GM19240 (cell line): ENCODE measurements around the gene PTPRJ.
"Not testable (repeated sequence)": the region's sequence is repeated elsewhere in the genome, so short reads cannot be mapped to it uniquely, and the experiment has no call there.

ENCODE experiments used
- DNase-seq: peaks from one replicate; pipeline ENCODE4 v3.0.0; 2011; ENCODE audit warnings: low spot score; ENCODE audit not compliant: insufficient read length

PTPRJ gene

DNA sequence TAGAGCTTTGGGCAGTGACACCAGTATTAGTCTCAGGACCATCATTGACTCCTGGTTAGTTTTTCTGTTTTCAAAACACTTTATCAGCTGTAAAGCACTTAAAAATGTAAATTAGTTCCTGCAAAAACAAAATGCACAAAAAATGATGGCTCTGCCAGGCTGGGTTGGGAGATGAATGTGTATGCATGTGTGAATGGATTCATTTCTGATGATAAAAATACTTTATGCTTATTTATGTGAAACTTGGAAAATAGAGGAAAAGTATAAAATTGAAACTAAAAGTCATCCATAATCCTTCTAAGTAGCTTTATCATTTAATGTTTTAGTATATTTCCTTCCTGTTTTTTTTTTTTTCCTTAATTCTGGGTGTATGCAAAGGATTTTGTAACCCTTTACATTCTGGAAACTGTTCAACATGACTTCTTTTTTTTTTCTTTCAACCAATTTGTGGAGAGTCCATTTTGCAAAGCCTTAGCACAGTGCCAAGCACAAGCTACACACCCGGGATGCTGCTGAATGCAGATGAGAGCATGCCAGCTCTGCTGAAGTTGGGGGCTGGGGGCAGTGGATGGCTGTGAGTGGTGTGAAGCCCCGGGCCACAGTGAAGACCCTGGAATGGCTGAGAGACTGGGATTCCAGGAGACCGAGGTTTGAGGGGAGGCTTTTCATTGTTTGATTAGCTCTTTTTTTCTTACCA is 37.6 kb downstream of the PTPRJ start:
- no peak for DNase-seq

DNA sequence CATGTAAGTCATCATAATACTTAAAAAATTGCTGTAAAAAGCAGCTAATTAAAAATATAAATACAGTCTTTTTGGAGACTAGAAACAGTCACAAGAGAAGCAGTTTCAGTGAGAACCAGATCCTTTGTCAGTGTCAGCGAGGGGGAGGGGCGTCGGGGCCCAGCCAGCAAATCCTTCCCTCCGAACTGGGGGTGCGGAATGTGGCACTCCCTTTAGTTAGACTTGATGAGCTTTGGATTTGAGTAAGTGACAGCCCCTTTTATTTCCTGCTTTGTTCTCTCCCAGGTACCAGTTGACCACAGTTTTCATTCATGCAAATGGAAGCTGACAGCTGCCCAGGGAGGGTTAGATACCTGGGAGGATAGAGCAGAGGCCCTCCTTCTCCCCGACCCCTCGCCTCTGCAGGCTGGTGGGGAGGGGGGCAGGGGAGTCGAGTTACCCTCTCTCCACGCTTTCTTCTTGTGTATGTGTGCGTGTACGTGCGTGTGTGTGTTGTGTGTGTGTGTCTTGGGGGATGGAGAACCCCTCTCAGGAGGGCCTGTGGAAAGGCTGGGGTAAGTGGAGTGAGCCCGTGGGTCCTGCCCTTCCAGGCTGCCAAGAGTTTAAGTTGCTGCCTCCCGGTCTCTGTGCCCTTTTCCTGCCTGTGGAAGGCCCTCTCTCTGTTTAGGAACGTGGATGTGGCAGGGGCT is 38.3 kb downstream of the PTPRJ start:
- no peak for DNase-seq

DNA sequence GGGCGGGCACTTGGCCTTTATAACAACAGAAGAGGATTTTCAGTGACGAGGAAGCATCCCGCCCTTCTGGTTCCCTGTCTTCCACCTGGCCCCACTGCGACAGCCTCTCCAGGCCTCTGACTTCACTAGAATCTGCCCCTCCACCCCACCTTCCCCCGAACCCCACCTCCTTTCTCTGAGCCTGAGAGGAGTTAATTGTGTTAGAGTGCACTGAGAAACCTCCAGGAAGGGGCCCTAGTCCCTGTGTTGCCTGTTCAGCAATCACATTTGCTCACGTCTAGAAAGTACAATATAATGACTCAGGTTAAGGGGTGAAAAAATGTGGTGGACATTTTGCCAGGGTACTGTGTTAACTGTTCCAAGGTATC is 38.8 kb downstream of the PTPRJ start:
- DNase-seq: no peak

DNA sequence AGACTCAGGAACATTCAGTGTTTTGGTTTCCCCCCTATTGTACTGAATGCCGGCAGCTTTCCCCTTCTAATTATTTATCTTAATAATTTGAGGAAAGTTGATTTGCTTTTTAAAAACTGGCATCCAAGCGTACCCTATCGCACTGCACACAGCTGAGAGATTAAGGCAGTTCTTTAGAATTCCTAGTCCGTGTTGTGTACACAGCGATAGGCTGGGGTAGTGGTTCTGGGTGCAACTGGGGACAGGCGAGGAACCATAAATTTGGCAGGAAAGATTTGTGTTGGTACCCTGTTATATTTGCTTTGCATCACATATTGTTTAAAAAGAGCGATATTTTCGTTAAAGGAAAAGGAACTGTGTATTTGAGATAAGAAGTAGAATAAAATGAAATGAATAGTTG is 39.2 kb downstream of the PTPRJ start:
- no peak for DNase-seq

DNA sequence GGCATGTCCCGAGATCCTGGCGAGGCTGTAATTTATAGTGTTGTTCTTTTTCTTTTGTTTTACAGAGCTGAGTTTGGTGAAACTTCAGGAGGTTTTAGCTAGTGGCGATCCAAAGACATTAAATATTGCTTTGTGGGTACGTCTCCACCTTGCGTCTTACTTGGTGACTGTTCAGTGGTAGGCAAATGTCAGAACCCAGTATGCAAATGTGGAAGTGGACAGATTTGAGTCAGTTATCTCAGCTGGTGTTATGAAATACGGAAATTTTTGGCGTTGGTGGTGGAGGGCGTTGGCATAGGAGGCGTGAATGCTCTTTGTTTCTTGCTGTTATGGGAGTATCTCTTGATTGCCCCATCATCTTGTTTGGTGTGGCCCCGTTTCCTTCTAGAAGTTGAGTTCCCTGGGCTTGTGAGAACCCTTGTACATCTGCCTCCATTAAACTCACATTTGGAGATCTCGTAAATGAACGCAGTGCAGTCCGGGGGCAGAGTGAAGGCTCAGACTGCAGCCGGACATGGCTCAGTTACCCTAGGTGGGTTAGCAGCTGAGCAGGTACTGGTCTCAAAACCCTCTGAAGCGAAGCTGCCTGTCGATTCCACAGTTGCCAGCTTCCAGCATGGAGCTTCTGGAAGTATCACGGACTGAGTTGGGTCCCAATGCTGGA is 39.9 kb downstream of the PTPRJ start:
- DNase-seq: no peak

DNA sequence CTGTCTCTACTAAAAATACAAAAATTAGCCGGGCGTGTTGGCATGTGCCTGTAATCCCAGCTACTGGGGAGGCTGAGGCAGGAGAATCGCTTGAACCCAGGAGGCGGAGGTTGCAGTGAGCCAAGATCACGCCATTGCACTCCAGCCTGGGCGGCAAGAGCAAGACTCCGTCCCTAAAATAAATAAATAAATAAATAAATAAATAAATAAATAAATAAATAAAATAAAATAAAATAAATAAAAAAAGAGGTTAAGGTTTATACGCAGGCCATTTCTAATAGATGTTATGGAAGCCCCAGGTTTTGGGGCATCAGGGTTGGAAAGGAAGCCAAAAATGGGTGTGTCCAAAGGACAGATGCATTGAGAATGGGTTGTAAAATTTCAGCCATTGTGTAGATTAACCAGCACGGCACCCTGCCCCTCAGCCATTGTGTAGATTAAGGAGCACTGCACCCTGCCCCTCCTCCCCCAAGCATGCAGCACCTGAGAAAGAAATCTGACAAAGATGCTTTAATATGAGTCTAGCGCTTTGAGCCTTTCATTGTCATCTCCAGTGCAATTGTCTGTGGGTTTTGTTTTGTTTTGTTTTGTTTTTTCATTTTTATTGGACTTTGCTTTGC is 41.0 kb downstream of the PTPRJ start:
- not testable (repeated sequence) for DNase-seq

DNA sequence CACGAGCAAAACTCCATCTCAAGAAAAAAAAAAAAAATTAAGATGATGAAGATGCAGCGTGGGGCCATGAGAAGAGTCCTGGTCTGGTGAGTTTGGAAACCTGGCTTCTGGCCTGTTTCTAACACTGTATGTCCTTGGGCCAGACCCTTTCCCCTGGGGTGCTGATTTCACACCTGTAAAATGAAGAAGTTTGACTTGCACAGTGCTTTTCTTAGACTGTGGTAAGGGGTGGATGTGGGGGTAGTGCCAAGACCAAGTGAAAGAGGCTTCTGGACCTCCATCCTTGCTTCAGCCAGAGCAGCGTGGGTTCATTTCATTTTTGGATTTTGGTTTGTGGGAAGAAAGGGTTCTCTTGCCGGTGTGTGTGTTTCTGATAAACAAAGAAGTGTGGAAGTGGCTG is 42.1 kb downstream of the PTPRJ start:
- no peak for DNase-seq

DNA sequence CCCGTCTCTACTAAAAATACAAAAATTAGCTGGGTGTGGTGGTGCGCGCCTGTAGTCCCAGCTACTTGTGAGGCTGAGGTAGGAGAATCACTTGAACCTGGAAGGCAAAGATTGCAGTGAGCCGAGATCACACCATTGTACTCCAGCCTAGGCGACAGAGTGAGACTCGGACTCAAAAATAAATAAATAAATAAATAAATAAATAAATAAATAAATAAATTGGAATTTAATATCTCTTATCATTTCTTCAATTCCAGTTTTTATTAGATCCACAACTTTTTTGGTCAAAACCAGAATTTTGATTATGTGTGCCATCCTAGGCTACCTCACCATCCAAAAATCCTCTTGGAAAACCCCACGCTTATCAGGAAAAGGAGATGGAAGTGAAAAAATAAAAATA is 43.2 kb downstream of the PTPRJ start:
- not testable (repeated sequence) for DNase-seq

DNA sequence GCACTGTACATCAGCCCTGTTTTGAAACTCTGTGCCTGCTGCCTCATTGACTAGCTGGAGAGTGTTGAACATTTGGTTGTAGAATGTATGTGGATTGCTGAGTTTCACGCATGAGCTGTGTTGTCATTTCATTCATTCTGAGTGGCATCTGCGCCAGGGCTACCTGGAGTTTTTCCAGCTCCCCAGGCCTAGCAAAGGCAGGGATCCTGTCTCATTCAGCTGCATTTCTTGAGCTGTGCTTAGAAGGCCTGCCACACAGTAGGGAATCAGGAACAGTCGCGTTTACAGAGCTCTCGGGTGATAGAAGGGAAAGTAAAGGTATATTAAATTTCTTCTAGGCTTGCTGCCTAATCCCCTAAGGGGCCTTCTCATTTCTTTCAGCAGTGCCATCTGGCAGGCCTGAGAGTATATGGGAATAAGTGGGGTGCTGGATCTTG is 44.3 kb downstream of the PTPRJ start:
- no peak for DNase-seq

DNA sequence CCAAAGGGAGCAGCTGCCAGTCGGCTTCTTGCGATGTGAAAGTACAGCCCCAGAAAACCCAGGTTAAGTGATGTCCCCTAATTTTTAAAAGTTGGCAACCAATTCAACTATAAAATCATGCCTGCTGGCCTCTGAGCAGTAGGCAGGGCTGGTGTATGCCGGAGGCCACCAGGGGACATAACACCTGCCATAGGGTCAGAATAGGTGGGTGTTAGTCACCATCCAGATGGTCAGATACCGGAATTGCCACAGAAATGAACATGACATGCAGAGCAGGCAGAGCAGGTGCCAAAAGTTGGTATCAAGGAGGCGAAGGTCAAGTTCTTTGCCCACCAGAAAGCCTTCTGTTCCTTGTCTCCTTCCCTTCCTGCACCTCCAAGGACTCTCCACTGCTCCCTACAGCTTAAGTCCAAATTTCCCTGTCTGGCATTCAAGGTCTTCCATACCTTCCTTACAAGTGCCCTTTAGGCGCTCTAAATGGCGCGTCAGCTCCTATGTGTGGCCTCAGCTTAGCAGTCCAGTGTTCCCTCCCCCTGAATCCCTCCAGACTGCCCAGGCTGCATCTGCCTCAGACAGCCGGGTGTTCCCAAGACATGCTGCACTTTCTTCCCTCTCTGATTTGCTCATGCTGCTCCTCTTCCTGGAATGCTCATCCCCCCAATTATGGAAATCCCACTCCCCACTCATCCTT is 45.1 kb downstream of the PTPRJ start:
- DNase-seq: no peak

DNA sequence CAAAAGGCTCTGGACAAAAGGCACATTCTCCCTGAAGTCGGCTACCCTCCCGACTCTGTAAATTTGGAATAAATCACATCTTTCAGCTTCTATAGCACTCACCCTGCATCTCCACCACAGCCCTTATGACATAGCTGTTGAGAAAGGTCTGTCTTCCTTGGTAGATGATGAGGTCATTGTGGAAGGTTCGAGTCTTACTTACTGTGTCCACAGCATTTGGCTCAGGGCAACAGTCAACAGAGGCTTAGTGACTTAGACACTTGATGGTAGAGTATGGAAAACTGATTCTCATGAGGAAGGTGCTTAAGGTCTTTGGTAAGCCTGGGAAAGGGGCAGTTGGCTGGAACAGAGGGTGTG is 45.6 kb downstream of the PTPRJ start:
- DNase-seq: no peak

DNA sequence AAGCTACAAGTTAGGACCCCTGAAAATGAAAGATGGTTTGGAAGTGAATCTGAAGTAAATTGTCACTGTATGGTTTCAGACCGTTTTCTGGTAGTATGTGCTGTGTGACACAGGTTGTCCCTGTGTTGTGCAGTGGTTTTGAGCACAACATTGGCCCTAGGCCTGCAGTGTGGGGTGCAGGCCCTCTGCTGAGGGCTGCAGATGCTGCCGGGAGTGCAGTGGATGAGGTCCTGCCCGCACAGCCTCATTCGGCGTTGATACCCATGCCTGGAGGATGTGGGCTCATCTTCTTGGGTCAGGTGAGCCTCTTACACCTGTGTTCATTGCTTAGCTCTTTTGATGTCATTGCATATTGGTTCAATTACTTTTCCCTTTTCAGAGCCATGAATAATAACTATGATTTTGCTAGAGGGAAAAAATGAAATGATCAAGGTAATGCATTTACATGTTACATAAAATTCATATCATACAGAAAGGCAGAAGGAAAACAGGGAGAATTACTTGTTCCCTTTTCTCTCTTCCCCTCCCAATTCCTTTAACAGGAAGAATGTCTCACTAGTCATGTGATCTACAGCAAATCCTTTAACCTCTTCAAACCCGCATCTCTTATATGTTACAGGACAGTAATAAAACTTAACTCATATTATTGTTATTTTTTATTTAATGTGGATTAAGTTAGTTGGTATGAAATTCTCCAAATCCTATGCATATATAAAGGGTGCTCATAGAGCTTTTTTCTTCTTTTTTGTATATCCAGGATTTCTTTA is 48.7 kb downstream of the PTPRJ start:
- no peak for DNase-seq

DNA sequence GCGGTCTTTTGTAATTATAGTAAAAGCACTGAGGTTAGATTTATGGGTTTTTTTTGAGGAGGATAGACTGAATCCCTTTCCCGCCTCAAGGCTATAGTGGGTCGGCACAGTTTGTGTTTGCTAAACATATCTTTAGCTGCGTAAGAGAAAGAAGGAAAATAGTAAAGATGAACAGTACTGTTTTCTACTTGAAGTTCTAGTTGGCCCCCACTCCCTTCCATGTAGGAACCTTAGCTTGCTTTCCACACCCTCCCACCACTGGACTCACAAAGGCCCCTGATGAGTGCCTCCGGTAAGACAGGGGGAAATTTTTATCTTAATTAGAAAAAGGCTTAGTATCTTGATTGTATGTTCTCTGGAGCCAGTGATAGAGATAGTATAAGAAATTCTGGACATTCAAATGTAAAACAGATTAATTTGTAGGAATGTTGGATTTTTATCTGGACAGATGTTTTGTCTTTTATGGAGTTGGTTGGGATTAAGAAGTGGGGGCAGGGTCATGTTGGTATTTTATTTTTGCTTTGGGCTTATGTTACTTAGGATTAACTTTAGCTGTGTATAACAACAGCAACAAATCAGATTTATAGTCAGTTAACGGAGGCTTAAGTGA is 49.4 kb downstream of the PTPRJ start:
- no peak for DNase-seq

DNA sequence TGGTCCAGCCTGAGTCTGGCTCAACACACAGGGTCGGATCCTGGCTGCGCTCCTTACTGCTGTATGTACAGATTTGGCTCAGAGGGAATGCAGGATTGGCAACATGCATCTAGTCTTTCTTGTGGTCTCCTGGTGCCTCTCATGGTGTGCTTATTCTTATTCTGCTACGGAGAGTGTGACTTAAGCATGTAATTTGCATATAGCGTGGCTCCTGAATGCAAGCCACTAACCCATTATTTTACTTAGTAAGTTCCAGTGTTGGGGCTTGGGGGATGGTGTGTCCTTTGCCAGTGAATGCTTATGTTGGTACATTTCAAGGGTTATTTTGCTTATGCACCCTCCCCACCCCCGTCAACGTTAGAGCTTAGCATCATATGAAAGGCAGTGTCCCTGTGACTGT is 51.2 kb downstream of the PTPRJ start:
- DNase-seq: no peak

DNA sequence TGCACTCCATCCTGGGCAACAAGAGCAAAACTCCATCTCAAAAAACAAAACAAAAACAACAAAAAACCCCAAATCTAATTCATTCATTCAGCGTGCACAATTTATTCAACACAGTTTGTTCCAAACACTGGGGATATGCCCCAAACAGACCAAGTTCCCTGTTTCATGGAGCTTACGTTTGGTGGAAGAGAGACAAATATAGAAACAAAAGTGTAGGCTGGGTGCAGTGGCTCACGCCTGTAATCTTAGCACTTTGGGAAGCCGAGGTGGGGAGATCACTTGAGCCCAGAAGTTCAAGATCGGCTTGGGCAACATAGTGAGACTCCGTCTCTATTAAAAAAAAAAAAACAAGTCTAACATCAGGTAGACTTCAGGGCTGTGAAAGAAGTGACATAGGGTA is 52.4 kb downstream of the PTPRJ start:
- DNase-seq: no peak

DNA sequence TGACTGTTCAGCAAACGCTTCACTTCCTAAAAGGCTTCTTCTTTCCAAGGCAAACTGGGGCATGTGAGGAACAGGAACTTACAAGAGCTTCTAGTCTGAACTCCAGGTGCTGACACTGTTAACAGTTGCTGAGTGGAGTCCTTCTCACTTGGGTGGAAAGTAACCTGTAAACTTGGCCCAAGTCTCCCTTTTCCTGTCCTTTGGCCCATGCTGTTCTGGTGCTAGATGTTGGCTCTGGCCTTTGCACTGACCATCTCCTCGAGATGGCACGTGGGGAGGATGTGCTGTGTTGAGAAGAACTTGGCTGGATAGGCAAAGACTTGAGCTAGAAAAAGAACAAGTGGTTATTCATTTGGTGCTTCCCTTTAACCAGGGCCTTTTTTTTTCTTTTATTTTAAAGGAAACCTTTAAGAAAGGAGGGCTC is 53.6 kb downstream of the PTPRJ start:
- DNase-seq: no peak

DNA sequence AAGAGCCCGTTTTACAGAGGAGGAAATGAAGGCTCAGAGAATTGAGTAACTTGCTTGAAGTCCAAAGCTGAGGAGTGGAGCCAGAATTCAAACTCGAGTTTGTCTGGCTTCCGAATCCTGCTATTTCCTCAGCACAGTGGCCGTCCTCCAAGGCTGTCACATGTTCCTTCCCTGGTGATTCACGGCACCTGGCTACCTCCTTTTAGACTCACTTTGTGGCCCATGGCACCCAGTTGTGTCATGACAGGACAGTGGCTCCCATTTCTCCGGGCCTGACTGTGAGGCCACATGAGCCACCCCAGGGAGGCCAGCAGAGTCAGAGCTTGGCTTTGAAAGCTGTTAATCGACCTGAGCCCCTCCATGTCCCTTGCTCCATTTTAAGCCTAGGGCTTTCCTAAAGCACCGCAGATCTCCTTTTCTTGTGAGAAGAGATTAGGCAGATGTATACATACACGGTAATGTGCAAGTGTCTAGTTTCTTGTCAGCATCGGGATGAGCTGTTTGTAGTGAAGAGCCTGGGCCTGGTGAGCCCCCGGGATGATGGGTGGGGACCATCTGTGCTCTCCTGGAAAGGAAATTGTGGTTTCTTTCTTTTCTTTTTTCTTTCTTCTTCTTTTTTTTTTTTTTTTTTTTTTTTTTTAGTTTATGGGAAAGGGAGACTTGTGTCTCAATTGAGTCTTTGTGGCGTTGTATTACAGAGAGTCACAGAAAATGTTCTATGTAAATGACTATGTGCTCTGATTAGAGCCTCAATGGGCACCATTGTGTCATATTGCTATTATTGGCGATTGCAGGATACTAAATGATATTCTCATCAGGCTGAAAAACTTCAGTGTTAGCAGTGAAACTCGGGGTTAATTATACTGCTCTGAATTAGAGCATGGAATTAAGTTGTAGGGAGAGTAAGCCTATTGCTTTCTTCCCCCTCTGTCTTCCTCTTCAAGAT is 54.8 kb downstream of the PTPRJ start:
- DNase-seq: no peak

DNA sequence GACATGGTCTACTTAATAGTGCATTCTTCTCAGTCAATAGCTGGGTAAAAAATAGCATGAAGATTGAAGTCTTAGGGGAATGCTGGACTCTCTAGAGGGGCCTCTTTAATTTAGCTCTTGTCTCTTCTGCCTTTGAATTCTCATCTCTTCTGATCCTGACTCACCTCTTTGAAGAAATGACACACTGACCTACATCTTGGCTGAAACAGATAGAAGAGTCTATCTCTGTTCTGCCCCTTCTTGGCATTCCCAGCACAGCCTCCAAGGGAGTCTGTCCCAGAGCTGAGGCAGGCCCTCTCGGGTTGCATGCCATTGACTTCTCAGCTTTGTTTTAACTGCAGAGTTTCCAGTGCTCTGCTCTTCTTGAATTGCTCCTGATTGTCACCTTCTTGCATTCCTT is 55.7 kb downstream of the PTPRJ start:
- DNase-seq: no peak

DNA sequence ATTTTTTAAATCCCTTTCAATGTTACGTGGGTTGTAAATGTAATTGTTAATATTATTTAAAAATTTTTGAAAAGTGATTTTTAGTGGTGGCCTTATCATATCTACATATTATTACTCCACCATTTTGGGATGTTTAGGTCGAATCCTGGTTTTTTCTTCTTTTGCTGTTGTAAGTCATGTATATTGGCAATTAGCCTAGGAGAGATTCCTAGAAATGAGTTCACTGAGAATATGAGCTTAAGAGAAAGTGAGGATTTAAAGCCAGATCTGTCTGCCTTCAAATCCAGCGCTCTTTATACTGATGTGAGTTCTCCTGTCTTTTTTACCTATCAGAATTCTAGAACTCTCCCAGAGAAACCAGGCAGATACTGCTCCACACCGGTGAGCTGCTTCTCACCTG is 56.1 kb downstream of the PTPRJ start:
- DNase-seq: no peak
